Upper lobe of left lung (tissue), 4 donors: Measurements from ENCODE around the gene PPM1N.

Experiments used
- POLR2AphosphoS5 ChIP-seq, 2 donors: sonication (generic); formaldehyde crosslinking; IDR thresholded peaks; one replicate each; pipeline ENCODE4 v1.5.1; 2017; ENCODE audit warnings: antibody characterized with exemption in 2 of 2
- TF ChIP-seq, protein P1 (sequence below), 6 experiments: fragments of 450-650 bp in 4 of 6; fragments of 200-600 bp in 2 of 6; sonication (generic) in 2 of 6; IDR thresholded peaks; one replicate each; pipeline ENCODE4 v1.5.1; 2016 to 2019; ENCODE audit warnings: antibody characterized with exemption in 6 of 6

DNA sequence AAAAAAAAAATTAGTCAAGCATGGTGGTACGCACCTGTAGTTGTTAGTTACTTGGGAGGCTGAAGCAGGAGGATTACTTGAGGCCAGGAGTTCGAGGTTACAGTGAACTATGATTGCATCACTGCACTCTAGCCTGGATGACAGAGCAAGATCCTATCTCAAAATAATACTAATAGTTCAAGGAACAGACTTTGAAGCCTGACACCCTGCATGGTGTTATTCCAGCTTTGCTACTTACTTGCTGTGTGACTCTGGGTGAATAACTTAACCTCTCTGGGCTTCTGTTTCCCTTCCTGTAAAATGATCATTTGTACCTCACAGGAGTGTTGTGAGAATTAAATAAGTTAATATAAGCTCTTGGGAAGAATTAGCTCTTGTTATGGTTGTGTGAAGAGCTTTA, 34.0 kb upstream of the PPM1N start:
- TF ChIP-seq, protein P1, sequence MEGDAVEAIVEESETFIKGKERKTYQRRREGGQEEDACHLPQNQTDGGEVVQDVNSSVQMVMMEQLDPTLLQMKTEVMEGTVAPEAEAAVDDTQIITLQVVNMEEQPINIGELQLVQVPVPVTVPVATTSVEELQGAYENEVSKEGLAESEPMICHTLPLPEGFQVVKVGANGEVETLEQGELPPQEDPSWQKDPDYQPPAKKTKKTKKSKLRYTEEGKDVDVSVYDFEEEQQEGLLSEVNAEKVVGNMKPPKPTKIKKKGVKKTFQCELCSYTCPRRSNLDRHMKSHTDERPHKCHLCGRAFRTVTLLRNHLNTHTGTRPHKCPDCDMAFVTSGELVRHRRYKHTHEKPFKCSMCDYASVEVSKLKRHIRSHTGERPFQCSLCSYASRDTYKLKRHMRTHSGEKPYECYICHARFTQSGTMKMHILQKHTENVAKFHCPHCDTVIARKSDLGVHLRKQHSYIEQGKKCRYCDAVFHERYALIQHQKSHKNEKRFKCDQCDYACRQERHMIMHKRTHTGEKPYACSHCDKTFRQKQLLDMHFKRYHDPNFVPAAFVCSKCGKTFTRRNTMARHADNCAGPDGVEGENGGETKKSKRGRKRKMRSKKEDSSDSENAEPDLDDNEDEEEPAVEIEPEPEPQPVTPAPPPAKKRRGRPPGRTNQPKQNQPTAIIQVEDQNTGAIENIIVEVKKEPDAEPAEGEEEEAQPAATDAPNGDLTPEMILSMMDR (IDR thresholded peaks at IDR 0.05) = no peak
- TF ChIP-seq POLR2AphosphoS5 (IDR thresholded peaks at IDR 0.05) = no peak
